Measurements from ENCODE around the gene IMMP2L.
"Not testable (repeated sequence)": the region's sequence is repeated elsewhere in the genome, so short reads cannot be mapped to it uniquely, and the experiment has no call there.

The IMMP2L gene

DNA sequence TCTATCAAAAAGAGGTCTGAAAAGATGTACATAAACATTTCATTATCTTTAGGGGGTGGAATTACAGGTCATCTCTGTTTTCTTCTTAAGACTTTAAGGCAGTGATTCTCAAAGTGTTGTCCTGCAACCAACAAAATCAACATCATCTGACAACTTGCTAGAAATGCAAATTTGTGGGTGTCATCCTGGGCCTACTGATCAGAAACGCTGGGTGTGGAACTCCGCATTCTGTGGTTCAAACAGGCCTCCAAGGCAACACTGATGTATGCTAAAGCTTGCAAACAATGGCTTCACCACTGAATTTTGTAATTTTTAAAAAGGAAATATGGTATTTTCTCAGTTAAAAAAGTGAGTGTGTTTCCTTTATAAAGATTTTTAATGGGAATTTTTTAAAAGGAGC lies 873.4 kb downstream of the IMMP2L start:
- in situ Hi-C loops (cut with HindIII; ENCODE audit: low pct_ligation_motif_present, low pct_unique_long_range_greater_than_20kb, low sequenced_read_pairs) = no loop called here
- no peak for DNase-seq

DNA sequence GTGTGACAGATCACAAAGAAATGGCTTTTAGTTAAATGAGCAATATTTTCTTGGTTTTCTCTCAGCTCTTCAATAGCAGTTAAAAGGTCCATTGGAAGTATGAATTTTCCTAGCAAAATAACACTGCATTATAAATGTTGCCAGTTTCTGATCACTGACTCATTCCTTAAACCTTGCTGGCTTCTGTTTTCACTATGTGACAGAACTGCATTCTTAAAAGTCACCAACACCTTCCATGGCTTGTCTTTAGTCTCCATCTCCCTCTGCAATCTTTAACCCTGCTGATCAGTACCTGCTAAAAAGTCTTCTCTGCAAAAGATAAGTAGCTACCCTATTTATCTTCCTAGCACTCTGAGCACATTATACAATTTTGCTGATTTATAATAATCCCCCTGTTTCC lies 876.4 kb downstream of the IMMP2L start:
- in situ Hi-C loops (cut with HindIII; ENCODE audit: low pct_ligation_motif_present, low pct_unique_long_range_greater_than_20kb, low sequenced_read_pairs) = no loop called here
- DNase-seq = no peak

DNA sequence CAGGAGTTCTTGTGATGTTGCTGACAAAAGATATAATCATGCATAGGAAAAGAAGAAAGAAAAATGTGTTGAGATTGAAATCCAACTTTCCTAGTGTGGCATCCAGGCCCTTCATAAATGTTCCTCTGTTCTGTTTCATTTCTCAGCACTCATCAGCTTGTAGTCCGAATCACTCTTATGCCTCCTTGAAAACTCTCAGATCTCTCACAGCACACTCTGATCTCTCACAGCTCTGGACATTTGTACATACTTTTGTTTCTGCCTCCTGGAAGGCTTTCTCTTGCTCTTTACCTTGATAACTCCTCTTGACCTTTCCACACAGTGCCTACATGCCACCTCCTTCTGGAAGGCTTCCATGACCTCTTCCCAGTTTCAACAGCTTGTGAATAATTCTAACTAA lies 880.4 kb downstream of the IMMP2L start:
- no peak for DNase-seq
- in situ Hi-C loops (cut with HindIII; ENCODE audit: low pct_ligation_motif_present, low pct_unique_long_range_greater_than_20kb, low sequenced_read_pairs) = no loop called here

DNA sequence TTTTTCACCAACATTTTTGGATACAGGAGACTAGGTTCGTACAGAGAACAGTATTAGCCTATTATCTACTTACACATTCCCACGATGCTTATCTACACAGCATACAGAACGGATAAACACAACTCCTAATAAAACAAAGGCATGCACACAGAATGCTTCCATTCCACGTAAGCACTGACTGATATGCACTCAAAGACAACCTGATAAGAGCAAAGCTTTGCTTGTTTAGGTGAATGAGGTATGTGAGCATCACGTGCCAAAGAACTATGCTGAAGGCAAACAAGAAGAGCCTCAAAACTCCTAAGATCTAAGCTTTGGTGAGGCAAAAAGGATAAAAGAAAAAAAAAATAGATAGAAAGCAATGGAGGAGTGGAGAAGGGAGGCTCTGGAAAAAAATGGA lies 884.9 kb downstream of the IMMP2L start:
- in situ Hi-C loops (cut with HindIII; ENCODE audit: low pct_ligation_motif_present, low pct_unique_long_range_greater_than_20kb, low sequenced_read_pairs) = no loop called here

DNA sequence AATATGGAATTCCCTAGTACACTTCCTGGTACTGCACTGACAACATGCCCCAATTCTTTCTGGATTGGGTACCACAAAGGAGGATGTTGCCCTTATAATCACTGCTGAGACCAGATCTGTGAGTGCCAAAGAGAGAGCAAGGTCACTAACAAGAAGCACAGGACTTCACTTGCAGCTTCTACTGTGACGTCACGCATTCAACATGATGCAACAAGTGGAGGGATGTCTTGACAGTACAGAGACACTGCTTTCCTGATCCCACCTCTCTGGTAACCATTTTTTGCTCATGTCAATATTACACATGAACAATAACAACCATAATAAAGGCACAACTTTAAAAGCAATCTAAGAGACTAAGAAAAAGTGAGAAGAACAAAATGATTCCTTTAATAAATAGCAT lies 885.5 kb downstream of the IMMP2L start:
- in situ Hi-C loops (cut with HindIII; ENCODE audit: low pct_ligation_motif_present, low pct_unique_long_range_greater_than_20kb, low sequenced_read_pairs) = no loop called here
- no peak for DNase-seq

More for the DNA sequence above, 884.9 kb downstream of the IMMP2L start:
- DNase-seq = no peak

GRCh38 chr7:110675383-110676103 lies 886.7 kb downstream of the IMMP2L start:
- no peak for DNase-seq
- in situ Hi-C loops (cut with HindIII; ENCODE audit: low pct_ligation_motif_present, low pct_unique_long_range_greater_than_20kb, low sequenced_read_pairs) = no loop called here

GRCh38 chr7:110673148-110673547 lies 889.1 kb downstream of the IMMP2L start:
- in situ Hi-C loops (cut with HindIII; ENCODE audit: low pct_ligation_motif_present, low pct_unique_long_range_greater_than_20kb, low sequenced_read_pairs) = no loop called here
- DNase-seq = no peak

- in situ Hi-C loops (cut with HindIII; ENCODE audit: low pct_ligation_motif_present, low pct_unique_long_range_greater_than_20kb, low sequenced_read_pairs) = no loop called here
- no peak for DNase-seq
Measured at GRCh38 chr7:110669410-110669809, 892.9 kb downstream of the IMMP2L start.

DNA sequence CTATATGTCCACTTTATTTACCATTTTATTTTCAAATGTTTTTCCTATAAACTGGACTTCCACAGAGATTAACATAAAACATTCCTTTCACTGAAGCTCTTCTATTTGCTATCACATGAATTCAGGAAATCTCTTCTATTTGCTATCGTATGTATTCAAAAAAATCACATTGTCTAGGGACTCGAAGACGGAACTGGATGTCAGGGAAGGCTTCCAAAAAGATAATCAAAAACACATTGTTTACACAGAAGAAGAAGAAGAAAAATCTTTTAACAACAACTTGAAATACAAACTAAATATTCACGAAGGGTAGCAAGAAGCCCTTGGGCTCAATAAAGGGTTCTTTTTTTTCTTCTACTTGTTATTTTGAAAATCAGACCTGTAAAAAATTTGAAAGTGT lies 897.5 kb downstream of the IMMP2L start:
- no peak for DNase-seq
- in situ Hi-C loops (cut with HindIII; ENCODE audit: low pct_ligation_motif_present, low pct_unique_long_range_greater_than_20kb, low sequenced_read_pairs) = no loop called here

DNA sequence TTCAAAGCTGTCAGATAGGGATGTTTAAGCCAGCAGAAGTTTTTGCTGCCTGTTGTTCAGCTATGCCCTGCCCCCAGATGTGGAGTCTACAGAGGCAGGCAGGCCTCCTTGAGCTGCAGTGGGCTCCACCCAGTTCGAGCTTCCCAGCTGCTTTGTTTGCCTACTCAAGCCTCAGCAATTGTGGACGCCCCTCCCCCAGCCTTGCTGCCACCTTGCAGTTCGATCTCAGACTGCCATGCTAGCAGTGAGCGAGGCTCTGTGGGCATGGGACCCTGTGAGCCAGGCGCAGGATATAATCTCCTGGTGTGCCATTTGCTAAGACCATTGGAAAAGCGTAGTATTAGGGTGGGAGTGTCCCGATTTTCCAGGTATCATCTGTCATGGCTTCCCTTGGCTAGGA lies 901.7 kb downstream of the IMMP2L start:
- DNase-seq; in situ Hi-C loops (cut with HindIII; ENCODE audit: low pct_ligation_motif_present, low pct_unique_long_range_greater_than_20kb, low sequenced_read_pairs): not testable (repeated sequence)

DNA sequence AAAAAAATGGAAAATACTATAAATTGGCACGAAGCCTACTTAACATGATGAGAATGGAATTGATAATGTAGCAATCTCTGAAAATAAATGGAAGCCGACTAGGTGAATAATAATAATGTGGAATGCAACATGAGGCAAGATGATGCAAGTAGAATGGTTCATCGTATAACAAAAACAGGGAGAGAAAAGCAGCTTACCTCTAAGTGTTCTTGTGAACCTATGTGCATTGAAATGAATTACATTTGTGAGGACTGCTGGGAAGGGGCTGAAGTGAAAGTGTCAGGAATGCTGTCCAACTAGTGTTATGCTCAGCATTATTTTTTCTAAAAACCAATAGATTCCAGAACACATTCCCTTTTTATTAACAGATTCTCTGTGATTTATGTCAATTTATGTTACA lies 912.0 kb downstream of the IMMP2L start:
- in situ Hi-C loops (cut with HindIII; ENCODE audit: low pct_ligation_motif_present, low pct_unique_long_range_greater_than_20kb, low sequenced_read_pairs) = no loop called here
- DNase-seq = no peak

- DNase-seq = no peak
- in situ Hi-C loops (cut with HindIII; ENCODE audit: low pct_ligation_motif_present, low pct_unique_long_range_greater_than_20kb, low sequenced_read_pairs) = no loop called here
Measured at GRCh38 chr7:110647266-110647665, 915.0 kb downstream of the IMMP2L start.

GRCh38 chr7:110646804-110647203 lies 915.5 kb downstream of the IMMP2L start:
- in situ Hi-C loops (cut with HindIII; ENCODE audit: low pct_ligation_motif_present, low pct_unique_long_range_greater_than_20kb, low sequenced_read_pairs) = no loop called here
- DNase-seq = no peak

DNA sequence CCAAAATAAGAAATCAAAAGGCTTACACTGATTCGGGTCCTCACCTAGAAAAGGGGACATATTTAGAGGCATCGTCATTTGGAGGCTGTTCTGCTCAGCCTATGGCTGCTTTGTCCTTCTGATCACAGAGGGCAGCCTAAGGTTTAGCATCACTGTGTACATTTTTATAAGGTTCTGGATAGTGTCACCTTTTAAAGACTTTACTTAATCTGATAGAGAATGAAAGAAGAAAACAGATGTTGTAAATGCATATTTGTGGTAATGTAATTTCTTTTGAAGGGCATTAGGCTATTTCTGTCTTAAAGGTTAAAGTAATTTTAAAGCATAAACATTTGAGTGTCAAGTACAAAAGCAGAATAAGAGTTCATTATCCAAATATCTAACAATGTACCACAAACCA lies 916.7 kb downstream of the IMMP2L start:
- no peak for DNase-seq
- in situ Hi-C loops (cut with HindIII; ENCODE audit: low pct_ligation_motif_present, low pct_unique_long_range_greater_than_20kb, low sequenced_read_pairs) = no loop called here

DNA sequence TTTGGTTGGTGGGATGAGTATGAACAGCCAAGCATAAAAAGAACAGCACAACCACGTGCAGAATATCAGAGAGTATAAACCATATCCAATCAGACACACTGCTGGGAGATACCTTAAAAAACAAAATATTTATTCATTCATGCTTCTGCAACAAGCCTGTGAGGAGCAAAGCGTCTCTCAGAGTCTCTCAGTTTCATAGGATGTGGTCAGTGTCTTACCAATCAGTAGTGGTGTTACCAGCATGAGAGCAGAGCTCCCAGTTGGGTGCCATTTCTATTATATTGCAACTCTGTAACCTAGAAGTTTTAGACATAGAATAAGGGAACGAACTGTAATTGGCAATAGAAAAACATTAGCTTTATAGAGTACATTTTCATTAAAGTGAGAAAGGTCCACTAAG lies 917.2 kb downstream of the IMMP2L start:
- no peak for DNase-seq
- in situ Hi-C loops (cut with HindIII; ENCODE audit: low pct_ligation_motif_present, low pct_unique_long_range_greater_than_20kb, low sequenced_read_pairs) = no loop called here

DNA sequence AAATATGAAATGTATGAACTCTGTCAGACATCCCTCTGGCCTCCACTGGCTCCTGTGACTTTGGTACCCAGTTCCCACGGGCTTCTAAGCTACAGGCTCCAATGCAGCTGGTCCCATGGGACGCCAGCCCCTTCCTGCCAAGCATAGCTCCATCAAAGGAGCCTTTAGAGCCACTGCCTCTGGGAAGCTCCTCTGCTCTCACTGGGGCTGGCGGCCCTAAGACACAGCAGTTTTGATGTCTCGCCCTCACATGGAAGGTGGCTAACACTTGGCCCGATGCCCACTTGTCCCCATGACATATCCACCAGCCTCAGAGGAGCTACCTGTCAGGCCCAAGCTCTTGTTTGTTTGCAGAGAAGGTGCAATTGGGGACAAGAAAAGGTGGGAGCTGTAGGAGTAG lies 925.0 kb downstream of the IMMP2L start:
- in situ Hi-C loops (cut with HindIII; ENCODE audit: low pct_ligation_motif_present, low pct_unique_long_range_greater_than_20kb, low sequenced_read_pairs) = no loop called here
- DNase-seq = no peak

GRCh38 chr7:110633313-110633712 lies 929.0 kb downstream of the IMMP2L start:
- in situ Hi-C loops (cut with HindIII; ENCODE audit: low pct_ligation_motif_present, low pct_unique_long_range_greater_than_20kb, low sequenced_read_pairs) = no loop called here
- DNase-seq = no peak

DNA sequence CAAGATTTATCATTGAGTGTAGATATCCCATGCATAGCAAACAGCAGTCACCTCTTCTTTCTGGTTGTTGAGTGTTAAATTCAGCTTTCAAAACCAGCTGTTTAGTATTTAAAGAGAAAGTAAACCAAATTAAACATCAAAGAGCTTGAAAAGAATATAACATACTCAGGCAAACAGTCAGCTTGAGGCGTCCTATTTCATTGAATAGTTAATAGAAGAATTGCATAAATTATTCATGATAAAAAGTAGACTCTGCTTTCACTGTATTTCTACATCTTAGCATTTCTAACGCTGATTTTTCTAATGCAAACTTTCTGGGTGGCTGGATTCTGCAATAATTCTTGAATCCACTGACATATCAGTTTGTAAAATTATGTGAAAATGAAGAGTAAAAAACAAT lies 935.9 kb downstream of the IMMP2L start:
- in situ Hi-C loops (cut with HindIII; ENCODE audit: low pct_ligation_motif_present, low pct_unique_long_range_greater_than_20kb, low sequenced_read_pairs) = no loop called here
- DNase-seq = no peak

- in situ Hi-C loops (cut with HindIII; ENCODE audit: low pct_ligation_motif_present, low pct_unique_long_range_greater_than_20kb, low sequenced_read_pairs) = no loop called here
- no peak for DNase-seq
Measured at GRCh38 chr7:110625294-110625693, 937.0 kb downstream of the IMMP2L start.

DNA sequence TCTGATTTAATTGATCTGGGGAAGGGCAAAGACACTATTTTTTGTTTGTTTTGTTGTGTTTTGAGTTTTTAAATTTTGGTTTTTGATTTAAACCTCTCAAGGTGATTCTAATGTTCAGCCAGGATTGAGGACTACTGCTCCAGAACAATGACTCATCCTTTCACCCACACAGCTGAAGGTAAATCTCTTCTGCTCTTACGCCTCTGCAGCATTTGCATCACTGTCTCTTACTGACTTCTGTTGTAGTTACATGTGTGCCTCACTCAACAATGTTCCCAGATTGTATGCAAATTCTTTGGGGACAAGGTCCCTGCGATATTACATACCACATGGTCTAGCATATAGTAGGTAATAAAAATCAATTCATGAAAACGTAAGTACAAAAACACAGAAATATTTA lies 938.9 kb downstream of the IMMP2L start:
- in situ Hi-C loops (cut with HindIII; ENCODE audit: low pct_ligation_motif_present, low pct_unique_long_range_greater_than_20kb, low sequenced_read_pairs) = no loop called here
- DNase-seq = no peak

DNA sequence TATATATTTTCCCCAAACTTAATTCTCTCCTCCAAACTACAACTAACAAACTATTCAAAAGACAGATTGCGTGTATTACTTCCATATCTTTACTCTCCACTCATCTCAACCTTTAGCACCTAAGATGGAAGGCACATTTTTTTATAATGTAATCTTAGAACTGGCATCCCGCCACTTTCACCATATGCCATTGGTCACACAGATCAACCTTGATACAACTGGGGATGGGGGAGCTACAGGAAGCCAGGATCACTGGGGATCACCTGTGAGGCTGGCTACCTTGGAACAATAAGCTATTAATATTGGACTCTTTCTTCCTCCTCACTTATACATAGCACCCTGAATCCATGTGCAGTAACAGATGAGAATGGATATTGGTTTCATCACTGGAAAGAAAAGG lies 941.0 kb downstream of the IMMP2L start:
- in situ Hi-C loops (cut with HindIII; ENCODE audit: low pct_ligation_motif_present, low pct_unique_long_range_greater_than_20kb, low sequenced_read_pairs) = no loop called here

More for the DNA sequence above, 941.0 kb downstream of the IMMP2L start:
- no peak for DNase-seq

All from ACHN (cell line).